ENCODE data around the gene RASL11A.

Gene RASL11A

DNA sequence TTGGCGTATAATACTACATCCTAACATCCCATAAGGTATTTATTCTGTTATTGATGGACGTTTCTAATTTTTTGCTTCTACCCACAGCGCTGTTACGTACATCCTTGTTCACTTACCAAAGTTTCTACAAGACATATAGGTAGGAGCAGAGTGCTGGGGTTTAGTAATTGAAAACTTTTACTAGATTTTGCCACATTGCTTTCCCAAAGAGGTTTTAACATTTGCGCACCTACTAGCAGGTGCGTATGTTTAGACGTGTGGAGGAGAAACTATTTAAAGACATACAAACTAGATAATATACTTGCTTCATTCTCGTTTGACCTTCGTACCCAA, 19.8 kb upstream of the RASL11A start:
- Histone ChIP-seq H3K9ac (ENCODE audit: low read length) (peak overlapping the region; percentile 99), H3K9me2 (replicated peaks; ENCODE audit: insufficient read depth, low read length) (no peaks in the 10 kb centered on the region), H3K4me2 (ENCODE audit: low read depth, low read length) (peak overlapping the region; percentile 85), H2AFZ (ENCODE audit: low read length) (peak overlapping the region; percentile 66), H3F3A (ENCODE audit: insufficient read depth, low read length) (no peaks in the 10 kb centered on the region), H3K4me1 (ENCODE audit: low read length) (no peaks in the 10 kb centered on the region), H3K4me3 (ENCODE audit: low read length) (peak overlapping the region; percentile 94), H3K36me3 (replicated peaks; ENCODE audit: insufficient read depth, low read length) (no peaks in the 10 kb centered on the region), H3K9me3 (replicated peaks; ENCODE audit: insufficient read depth, low read length) (no peaks in the 10 kb centered on the region), H3K79me2 (ENCODE audit: low read length) (peaks cover 55% of the 10 kb centered on the region), H3K27me3 (replicated peaks; ENCODE audit: insufficient read depth, low read length) (no peaks in the 10 kb centered on the region), H4K20me1 (ENCODE audit: insufficient read depth, low read length) (no peaks in the 10 kb centered on the region), H3K27ac (ENCODE audit: low read length) (peak overlapping the region; percentile 77; the same call in 1 of the 2 replicates)
- DNase-seq: no peak
- TF ChIP-seq, protein P1, sequence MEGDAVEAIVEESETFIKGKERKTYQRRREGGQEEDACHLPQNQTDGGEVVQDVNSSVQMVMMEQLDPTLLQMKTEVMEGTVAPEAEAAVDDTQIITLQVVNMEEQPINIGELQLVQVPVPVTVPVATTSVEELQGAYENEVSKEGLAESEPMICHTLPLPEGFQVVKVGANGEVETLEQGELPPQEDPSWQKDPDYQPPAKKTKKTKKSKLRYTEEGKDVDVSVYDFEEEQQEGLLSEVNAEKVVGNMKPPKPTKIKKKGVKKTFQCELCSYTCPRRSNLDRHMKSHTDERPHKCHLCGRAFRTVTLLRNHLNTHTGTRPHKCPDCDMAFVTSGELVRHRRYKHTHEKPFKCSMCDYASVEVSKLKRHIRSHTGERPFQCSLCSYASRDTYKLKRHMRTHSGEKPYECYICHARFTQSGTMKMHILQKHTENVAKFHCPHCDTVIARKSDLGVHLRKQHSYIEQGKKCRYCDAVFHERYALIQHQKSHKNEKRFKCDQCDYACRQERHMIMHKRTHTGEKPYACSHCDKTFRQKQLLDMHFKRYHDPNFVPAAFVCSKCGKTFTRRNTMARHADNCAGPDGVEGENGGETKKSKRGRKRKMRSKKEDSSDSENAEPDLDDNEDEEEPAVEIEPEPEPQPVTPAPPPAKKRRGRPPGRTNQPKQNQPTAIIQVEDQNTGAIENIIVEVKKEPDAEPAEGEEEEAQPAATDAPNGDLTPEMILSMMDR (IDR thresholded peaks at IDR 0.05; ENCODE audit: low read length): no peak
- TF ChIP-seq EZH2phosphoT487 (IDR thresholded peaks at IDR 0.05; ENCODE audit: low read length) (no peak), EZH2 (optimal IDR thresholded peaks at IDR 0.05; ENCODE audit: low read depth, low read length) (no peak)

DNA sequence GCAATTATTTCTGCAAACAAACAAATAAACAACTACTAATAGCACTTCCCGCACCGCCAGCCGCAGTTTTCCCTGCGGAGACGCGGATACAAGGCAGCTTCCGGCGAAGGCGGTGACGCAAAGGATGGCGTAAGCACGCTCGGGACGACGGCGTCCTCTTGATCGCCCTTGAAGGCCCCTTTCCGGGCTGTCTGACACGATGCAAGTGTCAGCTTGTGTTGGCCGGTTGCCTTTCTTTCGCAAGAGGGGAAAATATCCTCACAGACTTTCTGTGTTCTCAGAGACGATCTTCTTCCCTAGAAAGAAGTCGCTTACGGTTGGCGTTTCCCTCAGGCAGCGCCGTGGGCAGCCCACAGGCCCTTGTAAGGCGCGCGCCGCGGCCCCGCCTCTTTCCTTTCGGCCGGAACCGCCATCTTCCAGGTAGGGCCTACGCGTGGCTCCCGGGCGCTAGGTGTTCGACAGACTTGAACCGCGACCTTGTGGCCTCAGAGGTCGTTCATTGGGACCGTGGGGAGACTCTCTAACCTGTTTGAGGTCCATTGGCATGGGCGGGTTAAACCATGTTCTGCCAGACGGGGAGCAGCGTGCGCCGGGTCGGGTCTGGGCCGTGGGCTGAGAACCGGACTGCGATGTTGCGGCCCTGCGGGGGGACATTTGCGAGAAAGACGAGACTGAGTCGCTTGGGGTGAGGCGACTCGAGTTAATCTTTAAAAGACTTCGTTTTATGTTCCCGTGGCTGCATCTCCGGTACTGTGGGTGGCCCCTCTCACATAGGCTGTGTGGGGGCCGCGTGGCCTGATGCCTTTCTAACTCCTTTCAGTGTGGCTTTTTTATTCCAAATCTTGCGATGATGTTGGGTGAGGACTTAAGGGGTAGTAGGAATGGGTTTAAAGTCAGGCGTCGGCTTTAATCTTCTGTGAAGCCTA, 19.2 kb upstream of the RASL11A start, which contains the start of gene RPL21:
Gene RPL21, plus strand, starts transcription at position 393 of the 926 bp plus-strand sequence. CDS start 2,219 bp downstream, outside the sequence.
- H3K36me3 ChIP-seq (replicated peaks; ENCODE audit: insufficient read depth, low read length): no peaks in the 10 kb centered on the region
- H2AFZ ChIP-seq (ENCODE audit: low read length): peak within 1 kb of the TSS; percentile 66
- peak; percentile 86 for DNase-seq
- peak within 1 kb of the TSS; percentile 85 for H3K4me2 ChIP-seq (ENCODE audit: low read depth, low read length)
- H4K20me1 ChIP-seq (ENCODE audit: insufficient read depth, low read length): no peaks in the 10 kb centered on the region
- no peaks in the 10 kb centered on the region for H3K4me1 ChIP-seq (ENCODE audit: low read length)
- no peak for TF ChIP-seq EZH2phosphoT487 (IDR thresholded peaks at IDR 0.05; ENCODE audit: low read length)
- TF ChIP-seq, protein P1 (IDR thresholded peaks at IDR 0.05; ENCODE audit: low read length): no peak
- no peak for TF ChIP-seq EZH2 (optimal IDR thresholded peaks at IDR 0.05; ENCODE audit: low read depth, low read length)
- no peaks in the 10 kb centered on the region for H3K9me3 ChIP-seq (replicated peaks; ENCODE audit: insufficient read depth, low read length)
- peak within 1 kb of the TSS; percentile 77 for H3K27ac ChIP-seq (ENCODE audit: low read length)
- H3K9ac ChIP-seq (ENCODE audit: low read length): peak within 1 kb of the TSS; percentile 99
- no peaks in the 10 kb centered on the region for H3K27me3 ChIP-seq (replicated peaks; ENCODE audit: insufficient read depth, low read length)
- peak within 1 kb of the TSS; percentile 94 for H3K4me3 ChIP-seq (ENCODE audit: low read length)
- H3K9me2 ChIP-seq (replicated peaks; ENCODE audit: insufficient read depth, low read length): no peaks in the 10 kb centered on the region
- no peaks in the 10 kb centered on the region for H3F3A ChIP-seq (ENCODE audit: insufficient read depth, low read length)
- peaks cover 55% of the 10 kb centered on the region for H3K79me2 ChIP-seq (ENCODE audit: low read length)

DNA sequence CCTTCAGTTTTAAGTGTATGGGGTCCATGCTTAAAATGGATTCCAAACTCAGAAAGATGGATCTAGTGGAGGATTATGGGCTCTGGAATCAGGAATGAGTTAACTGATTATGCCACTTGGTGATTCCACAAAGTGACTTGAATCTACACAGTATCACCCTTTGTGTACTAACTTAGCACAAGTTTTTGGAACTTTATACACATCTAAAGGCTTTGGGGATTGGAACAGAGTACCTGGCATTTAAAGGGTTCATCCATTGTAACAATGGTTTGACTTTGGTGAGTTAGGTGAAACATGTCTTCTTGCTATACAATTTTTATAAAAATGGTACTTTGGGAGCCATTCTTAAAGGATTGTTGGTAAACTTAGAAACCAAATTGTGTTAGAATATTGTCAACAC, 18.2 kb upstream of the RASL11A start:
- Histone ChIP-seq H3K79me2 (ENCODE audit: low read length) (peaks cover 60% of the 10 kb centered on the region), H2AFZ (ENCODE audit: low read length) (no peak overlapping the region), H3K9me2 (replicated peaks; ENCODE audit: insufficient read depth, low read length) (no peaks in the 10 kb centered on the region), H3K4me3 (ENCODE audit: low read length) (peak overlapping the region; percentile 94), H3K4me2 (ENCODE audit: low read depth, low read length) (peak overlapping the region; percentile 85), H3K27ac (ENCODE audit: low read length) (peak overlapping the region; percentile 77; the same call in 1 of the 2 replicates), H3K36me3 (replicated peaks; ENCODE audit: insufficient read depth, low read length) (no peaks in the 10 kb centered on the region; the same call in 1 of the 2 replicates), H3K9ac (ENCODE audit: low read length) (peak overlapping the region; percentile 99), H3K9me3 (replicated peaks; ENCODE audit: insufficient read depth, low read length) (no peaks in the 10 kb centered on the region), H3F3A (ENCODE audit: insufficient read depth, low read length) (no peaks in the 10 kb centered on the region), H3K4me1 (ENCODE audit: low read length) (no peaks in the 10 kb centered on the region), H3K27me3 (replicated peaks; ENCODE audit: insufficient read depth, low read length) (no peaks in the 10 kb centered on the region), H4K20me1 (ENCODE audit: insufficient read depth, low read length) (no peaks in the 10 kb centered on the region)
- DNase-seq: no peak
- TF ChIP-seq EZH2 (optimal IDR thresholded peaks at IDR 0.05; ENCODE audit: low read depth, low read length) (no peak), EZH2phosphoT487 (IDR thresholded peaks at IDR 0.05; ENCODE audit: low read length) (no peak)
- TF ChIP-seq, protein P1 (IDR thresholded peaks at IDR 0.05; ENCODE audit: low read length): no peak
